GM12878 (cell line): ENCODE data around the gene B4GALT3. TPM values are rescaled to one million over a fixed set of nuclear protein-coding genes. Genes with fewer than 3 reads are reported as not detected.

ENCODE experiments used
- BCL11A ChIP-seq: IDR thresholded peaks from 2 replicates; pipeline ENCODE4 v1.6.1; 2011; ENCODE audit warnings: low read depth, low read length
- FOXK2 ChIP-seq: fragments of 450-650 bp; IDR thresholded peaks from 2 replicates; pipeline ENCODE4 v1.6.1; 2017; ENCODE audit warnings: mild to moderate bottlenecking, moderate library complexity
- HDAC2 ChIP-seq: fragments of 200-600 bp; sonication (generic); IDR thresholded peaks from 2 replicates; pipeline ENCODE4 v1.6.1; 2017
- KLF5 ChIP-seq: fragments of 450-650 bp; IDR thresholded peaks from 2 replicates; pipeline ENCODE4 v1.6.1; 2014; ENCODE audit warnings: mild to moderate bottlenecking; ENCODE audit not compliant: partially characterized antibody
- polyA plus RNA-seq, 11 experiments: library from polyadenylated mRNA; depleted of rRNA in 4 of 11; unstranded in 6 of 11; stranded (reverse) in 5 of 11; fragments of >200 nt; fragmentation: Nextera tagmentation in 4 of 11; fragmentation: Illumina TruSeq in 1 of 11; extraction: Ambion mirVana in 4 of 11; extraction: Trizol in 1 of 11; gene quantifications; 1 replicate in 1 of 11; 2 replicates in 10 of 11; pipeline versions ENCODE4 v1.2.1 to v1.2.3, GENCODE V29; 2011 to 2016; ENCODE audit warnings: inconsistent platforms in 2 of 11, missing spikeins in 2 of 11, low read depth in 1 of 11
- total RNA-seq, 4 experiments: library from RNA; depleted of rRNA in 3 of 4; stranded (reverse); fragments of >200 nt in 3 of 4; fragmentation: Illumina TruSeq in 1 of 4; extraction: Trizol in 1 of 4; gene quantifications; 2 replicates each; pipeline versions ENCODE4 v1.2.1 to v1.2.3, GENCODE V29; 2013 to 2021
- TF ChIP-seq, protein P1 (sequence below): IDR thresholded peaks from 2 replicates; pipeline ENCODE4 v1.6.1; 2012; ENCODE audit warnings: improper control_type of control experiment, low read depth, low read length; ENCODE audit not compliant: insufficient replicate concordance
- TF ChIP-seq, protein P2 (sequence below): IDR thresholded peaks from 2 replicates; pipeline ENCODE4 v1.6.1; 2012; ENCODE audit warnings: mild to moderate bottlenecking, low read depth, low read length

Gene B4GALT3
- total and polyA plus RNA-seq, 10 of the 15 experiments (the other 5 are each of a cell fraction or from before 2014, with no cell fraction given): 27.1 to 58.9 (median 42.6) TPM

DNA sequence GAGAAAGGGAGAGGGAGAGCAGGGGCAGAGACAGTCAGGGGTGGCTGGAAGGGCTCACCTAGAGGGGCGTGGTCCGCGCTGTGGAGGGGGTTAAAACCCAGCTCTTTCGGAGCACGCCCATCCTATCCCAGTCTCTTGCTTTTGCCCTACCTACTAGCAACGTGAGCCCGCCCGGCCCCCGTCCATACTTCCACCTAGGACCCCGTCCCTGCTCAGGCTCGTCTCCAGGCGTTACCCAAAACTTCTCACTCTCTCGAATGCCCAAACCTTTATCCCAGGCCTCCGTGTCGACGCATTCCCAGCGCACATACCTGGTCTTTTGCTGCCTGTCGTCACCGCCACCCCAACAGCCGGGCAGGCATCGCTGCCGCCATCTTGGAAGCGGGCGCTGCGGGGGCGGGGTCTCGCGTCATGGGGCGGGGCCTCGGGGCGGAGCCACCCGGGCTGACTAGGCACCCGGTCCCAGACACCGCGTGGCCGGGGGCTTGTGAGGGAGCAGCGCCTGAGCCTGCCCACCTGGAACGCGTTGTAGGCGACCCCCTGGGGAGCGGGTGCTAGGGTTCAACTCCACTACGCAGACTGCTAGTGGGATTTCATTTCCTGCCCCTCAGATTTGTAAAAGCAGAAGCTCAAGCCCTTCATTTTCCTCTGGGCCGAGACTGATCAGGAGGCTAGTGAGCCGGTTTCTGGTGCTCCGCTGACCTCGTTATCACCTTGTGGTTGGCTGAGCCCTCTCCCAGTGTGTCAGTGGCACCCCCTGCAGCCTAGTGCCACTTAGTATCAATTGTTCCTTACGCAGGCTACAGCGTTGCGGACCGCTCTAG lies at the start of gene B4GALT3 (continued):
- no peak for TF ChIP-seq KLF5
- TF ChIP-seq BCL11A: no peak
- TF ChIP-seq FOXK2: no peak
- no peak for TF ChIP-seq HDAC2
- TF ChIP-seq, protein P1, sequence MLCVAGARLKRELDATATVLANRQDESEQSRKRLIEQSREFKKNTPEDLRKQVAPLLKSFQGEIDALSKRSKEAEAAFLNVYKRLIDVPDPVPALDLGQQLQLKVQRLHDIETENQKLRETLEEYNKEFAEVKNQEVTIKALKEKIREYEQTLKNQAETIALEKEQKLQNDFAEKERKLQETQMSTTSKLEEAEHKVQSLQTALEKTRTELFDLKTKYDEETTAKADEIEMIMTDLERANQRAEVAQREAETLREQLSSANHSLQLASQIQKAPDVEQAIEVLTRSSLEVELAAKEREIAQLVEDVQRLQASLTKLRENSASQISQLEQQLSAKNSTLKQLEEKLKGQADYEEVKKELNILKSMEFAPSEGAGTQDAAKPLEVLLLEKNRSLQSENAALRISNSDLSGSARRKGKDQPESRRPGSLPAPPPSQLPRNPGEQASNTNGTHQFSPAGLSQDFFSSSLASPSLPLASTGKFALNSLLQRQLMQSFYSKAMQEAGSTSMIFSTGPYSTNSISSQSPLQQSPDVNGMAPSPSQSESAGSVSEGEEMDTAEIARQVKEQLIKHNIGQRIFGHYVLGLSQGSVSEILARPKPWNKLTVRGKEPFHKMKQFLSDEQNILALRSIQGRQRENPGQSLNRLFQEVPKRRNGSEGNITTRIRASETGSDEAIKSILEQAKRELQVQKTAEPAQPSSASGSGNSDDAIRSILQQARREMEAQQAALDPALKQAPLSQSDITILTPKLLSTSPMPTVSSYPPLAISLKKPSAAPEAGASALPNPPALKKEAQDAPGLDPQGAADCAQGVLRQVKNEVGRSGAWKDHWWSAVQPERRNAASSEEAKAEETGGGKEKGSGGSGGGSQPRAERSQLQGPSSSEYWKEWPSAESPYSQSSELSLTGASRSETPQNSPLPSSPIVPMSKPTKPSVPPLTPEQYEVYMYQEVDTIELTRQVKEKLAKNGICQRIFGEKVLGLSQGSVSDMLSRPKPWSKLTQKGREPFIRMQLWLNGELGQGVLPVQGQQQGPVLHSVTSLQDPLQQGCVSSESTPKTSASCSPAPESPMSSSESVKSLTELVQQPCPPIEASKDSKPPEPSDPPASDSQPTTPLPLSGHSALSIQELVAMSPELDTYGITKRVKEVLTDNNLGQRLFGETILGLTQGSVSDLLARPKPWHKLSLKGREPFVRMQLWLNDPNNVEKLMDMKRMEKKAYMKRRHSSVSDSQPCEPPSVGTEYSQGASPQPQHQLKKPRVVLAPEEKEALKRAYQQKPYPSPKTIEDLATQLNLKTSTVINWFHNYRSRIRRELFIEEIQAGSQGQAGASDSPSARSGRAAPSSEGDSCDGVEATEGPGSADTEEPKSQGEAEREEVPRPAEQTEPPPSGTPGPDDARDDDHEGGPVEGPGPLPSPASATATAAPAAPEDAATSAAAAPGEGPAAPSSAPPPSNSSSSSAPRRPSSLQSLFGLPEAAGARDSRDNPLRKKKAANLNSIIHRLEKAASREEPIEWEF: no peak
- TF ChIP-seq, protein P2, sequence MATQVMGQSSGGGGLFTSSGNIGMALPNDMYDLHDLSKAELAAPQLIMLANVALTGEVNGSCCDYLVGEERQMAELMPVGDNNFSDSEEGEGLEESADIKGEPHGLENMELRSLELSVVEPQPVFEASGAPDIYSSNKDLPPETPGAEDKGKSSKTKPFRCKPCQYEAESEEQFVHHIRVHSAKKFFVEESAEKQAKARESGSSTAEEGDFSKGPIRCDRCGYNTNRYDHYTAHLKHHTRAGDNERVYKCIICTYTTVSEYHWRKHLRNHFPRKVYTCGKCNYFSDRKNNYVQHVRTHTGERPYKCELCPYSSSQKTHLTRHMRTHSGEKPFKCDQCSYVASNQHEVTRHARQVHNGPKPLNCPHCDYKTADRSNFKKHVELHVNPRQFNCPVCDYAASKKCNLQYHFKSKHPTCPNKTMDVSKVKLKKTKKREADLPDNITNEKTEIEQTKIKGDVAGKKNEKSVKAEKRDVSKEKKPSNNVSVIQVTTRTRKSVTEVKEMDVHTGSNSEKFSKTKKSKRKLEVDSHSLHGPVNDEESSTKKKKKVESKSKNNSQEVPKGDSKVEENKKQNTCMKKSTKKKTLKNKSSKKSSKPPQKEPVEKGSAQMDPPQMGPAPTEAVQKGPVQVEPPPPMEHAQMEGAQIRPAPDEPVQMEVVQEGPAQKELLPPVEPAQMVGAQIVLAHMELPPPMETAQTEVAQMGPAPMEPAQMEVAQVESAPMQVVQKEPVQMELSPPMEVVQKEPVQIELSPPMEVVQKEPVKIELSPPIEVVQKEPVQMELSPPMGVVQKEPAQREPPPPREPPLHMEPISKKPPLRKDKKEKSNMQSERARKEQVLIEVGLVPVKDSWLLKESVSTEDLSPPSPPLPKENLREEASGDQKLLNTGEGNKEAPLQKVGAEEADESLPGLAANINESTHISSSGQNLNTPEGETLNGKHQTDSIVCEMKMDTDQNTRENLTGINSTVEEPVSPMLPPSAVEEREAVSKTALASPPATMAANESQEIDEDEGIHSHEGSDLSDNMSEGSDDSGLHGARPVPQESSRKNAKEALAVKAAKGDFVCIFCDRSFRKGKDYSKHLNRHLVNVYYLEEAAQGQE: no peak
- TF ChIP-seq, all 136 proteins: peak for 34
